Psoas muscle (tissue), 8 donors: ENCODE results near the gene FOXE3. TPM values are rescaled to one million over a fixed set of nuclear protein-coding genes. Genes with fewer than 3 reads are reported as not detected.

Experiments
- ATAC-seq, 4 donors: fragments of 200-7000 bp; cut with Tn5 transposase; one replicate each; pipeline ENCODE4 v1.9.1; 2020; ENCODE audit warnings: moderate library complexity in 3 of 4, mild to moderate bottlenecking in 2 of 4
- DNase-seq, 2 donors: peaks; one replicate each; pipeline ENCODE4 v3.0.0-alpha.2; 2020
- H3K27ac ChIP-seq: fragments of 200-600 bp; one replicate; pipeline ENCODE4 v1.8.0; 2022
- H3K27me3 ChIP-seq, 3 donors: fragments of 200-600 bp in 1 of 3; one replicate each; pipeline versions ENCODE4 v1.6.1 to v1.8.0; 2013 to 2022; ENCODE audit warnings: low read length in 2 of 3, mild to moderate bottlenecking in 2 of 3, moderate library complexity in 1 of 3; ENCODE audit not compliant: insufficient read depth in 3 of 3
- H3K36me3 ChIP-seq, 2 donors: fragments of 200-600 bp in 1 of 2; one replicate each; pipeline versions ENCODE4 v1.6.1 to v1.8.0; 2013 to 2022; ENCODE audit warnings: low read depth in 1 of 2, mild to moderate bottlenecking in 1 of 2, moderate library complexity in 1 of 2; ENCODE audit not compliant: insufficient read depth in 1 of 2
- H3K4me1 ChIP-seq: fragments of 200-600 bp; one replicate; pipeline ENCODE4 v1.8.0; 2022
- H3K4me3 ChIP-seq: fragments of 200-600 bp; one replicate; pipeline ENCODE4 v1.8.0; 2022; ENCODE audit warnings: mild to moderate bottlenecking
- H3K9me3 ChIP-seq: fragments of 200-600 bp; one replicate; pipeline ENCODE4 v1.8.0; 2022
- CTCF ChIP-seq: fragments of 200-600 bp; IDR thresholded peaks from one replicate; pipeline ENCODE4 v1.8.0; 2022; ENCODE audit warnings: antibody characterized with exemption
- WGBS, 3 donors: extraction: QIAGEN DNeasy Blood & Tissue Kit; methylation state at CpG; one replicate each; pipeline versions ENCODE4 v1.1.6 to v1.1.7; 2013; 5-methylcytosine and 5-hydroxymethylcytosine counted together
- intact Hi-C, 2 donors: fragments of 100-400 bp; cut with DNase I; formaldehyde crosslinking; loops; one replicate each; pipeline versions ENCODE4 v1.11.0 to v1.14.2; 2022
- polyA plus RNA-seq, 3 donors: library from polyadenylated mRNA; stranded (reverse); fragments of 200-250 nt; gene quantifications; one replicate each; pipeline ENCODE4 v1.2.3, GENCODE V29; 2013
- total RNA-seq, 4 donors: library from RNA; stranded (reverse); fragmentation: NEBNext Ultra II Directional in 2 of 4; extraction: Animal tissue kit (Norgen Biotek cat#: 25700) in 2 of 4; gene quantifications; one replicate each; pipeline versions ENCODE4 v1.2.1 to v1.2.4, GENCODE V29; 2021 to 2023
- donor health status: healthy with polysubstance abuse.
- donor health status: DM: no; HTN: no; CAD: no; lungs with moderate emphysema.
- donor health status: Bipolar disorder and iron deficiency.
- donor health status: healthy.
- donor health status: DM: yes; HTN: yes; CAD: no.
- donor health status: DM: no; HTN: no; CAD: no.
- donor health status: DM: no; HTN: no; CAD: no.
- donor health status: DM: yes; HTN: yes; CAD: no.

FOXE3 gene
- total and polyA plus RNA-seq, 7 donors = 0.03 to 0.10 (median 0.08) TPM; not detected in 4

- Histone ChIP-seq H3K9me3 (no peaks in the 10 kb centered on the region), H3K36me3 (no peaks in the 10 kb centered on the region), H3K27ac (no peak overlapping the region), H3K4me1 (no peaks in the 10 kb centered on the region), H3K27me3 (peaks cover 0 to 53% (median 2%) of the 10 kb centered on the region in 3 donors), H3K4me3 (no peak overlapping the region)
- TF ChIP-seq CTCF = no peak
- no peak for ATAC-seq
- 77 to 85% (median 80%) methylated on average over 4 of the region's 4 CpGs for WGBS, 3 donors
- intact Hi-C loops = no loop called here
- no peak for DNase-seq
These were observed 16.8 kb upstream of the FOXE3 start for GRCh38 chr1:47399138-47399845.

GRCh38 chr1:47399846-47400155, 16.3 kb upstream of the FOXE3 start:
- no peak overlapping the region for H3K4me3 ChIP-seq
- H3K4me1 ChIP-seq = no peaks in the 10 kb centered on the region
- H3K27me3 ChIP-seq = peaks cover 0 to 53% (median 2%) of the 10 kb centered on the region in 3 donors
- no peak overlapping the region for H3K27ac ChIP-seq
- no peak for ATAC-seq
- no peak for DNase-seq
- H3K9me3 ChIP-seq = no peaks in the 10 kb centered on the region
- no peak for TF ChIP-seq CTCF
- 74 to 75% (median 74%) methylated on average over 4 of the region's 4 CpGs for WGBS, 3 donors
- no peaks in the 10 kb centered on the region for H3K36me3 ChIP-seq
- intact Hi-C loops = no loop called here

- Histone ChIP-seq H3K36me3 (no peaks in the 10 kb centered on the region), H3K27me3 (peaks cover 0 to 50% (median 2%) of the 10 kb centered on the region in 3 donors), H3K4me3 (no peak overlapping the region), H3K27ac (no peak overlapping the region), H3K4me1 (no peaks in the 10 kb centered on the region), H3K9me3 (no peaks in the 10 kb centered on the region)
- TF ChIP-seq CTCF = no peak
- intact Hi-C loops = no loop called here
- WGBS, 3 donors = 87 to 91% (median 88%) methylated on average over 4 of the region's 4 CpGs
- DNase-seq (no peak), ATAC-seq (no peak)
These were observed 14.3 kb upstream of the FOXE3 start for GRCh38 chr1:47401761-47402160.

GRCh38 chr1:47402591-47402990, 13.5 kb upstream of the FOXE3 start:
- DNase-seq (no peak), ATAC-seq (no peak)
- Histone ChIP-seq H3K9me3 (no peaks in the 10 kb centered on the region), H3K4me1 (no peaks in the 10 kb centered on the region), H3K36me3 (no peaks in the 10 kb centered on the region), H3K27ac (no peak overlapping the region), H3K27me3 (peaks cover 0 to 42% (median 2%) of the 10 kb centered on the region in 3 donors), H3K4me3 (no peak overlapping the region)
- intact Hi-C loops = no loop called here
- WGBS, 3 donors = 87 to 91% (median 89%) methylated on average over 4 of the region's 4 CpGs
- TF ChIP-seq CTCF = no peak

- H3K36me3 ChIP-seq = no peaks in the 10 kb centered on the region
- intact Hi-C loops = no loop called here
- H3K27me3 ChIP-seq = peaks cover 0 to 36% (median 2%) of the 10 kb centered on the region in 3 donors
- DNase-seq (no peak), ATAC-seq (no peak)
- no peaks in the 10 kb centered on the region for H3K9me3 ChIP-seq
- H3K4me1 ChIP-seq = no peaks in the 10 kb centered on the region
- no peak overlapping the region for H3K4me3 ChIP-seq
- no peak overlapping the region for H3K27ac ChIP-seq
- WGBS, 3 donors = 65 to 72% (median 65%) methylated on average over 4 of the region's 4 CpGs
- no peak for TF ChIP-seq CTCF
These were observed 12.7 kb upstream of the FOXE3 start for GRCh38 chr1:47403321-47403910.
